Peyer's patch (tissue), 4 donors: ENCODE data around the gene GLP2R. TPM values are rescaled to one million over a fixed set of nuclear protein-coding genes. Genes with fewer than 3 reads are reported as not detected.

Experiments
- DNase-seq, 3 donors: peaks; one replicate each; pipeline ENCODE4 v3.0.0-alpha.2; 2017 to 2019
- H3K27ac ChIP-seq, 4 donors: fragments of 200-600 bp; sonication (generic); one replicate each; pipeline ENCODE4 v1.5.1; 2016 to 2019
- H3K27me3 ChIP-seq, 2 donors: fragments of 200-600 bp; sonication (generic); one replicate each; pipeline ENCODE4 v1.5.1; 2019
- H3K36me3 ChIP-seq, 3 donors: fragments of 200-600 bp; sonication (generic); one replicate each; pipeline ENCODE4 v1.5.1; 2016 to 2019
- H3K4me1 ChIP-seq, 4 donors: fragments of 200-600 bp; sonication (generic); one replicate each; pipeline ENCODE4 v1.5.1; 2016 to 2019
- H3K4me3 ChIP-seq, 4 donors: fragments of 200-600 bp; sonication (generic); 1 replicate in 3 of 4; 2 replicates in 1 of 4; pipeline ENCODE4 v1.5.1; 2016 to 2019; ENCODE audit warnings: mild to moderate bottlenecking in 1 of 4
- H3K9me3 ChIP-seq, 4 donors: fragments of 200-600 bp; sonication (generic); one replicate each; pipeline ENCODE4 v1.5.1; 2016 to 2019; ENCODE audit warnings: mild to moderate bottlenecking in 1 of 4
- POLR2A ChIP-seq, 2 donors: fragments of 450-650 bp; IDR thresholded peaks; one replicate each; pipeline ENCODE4 v1.5.1; 2017; ENCODE audit warnings: antibody characterized with exemption in 2 of 2, mild to moderate bottlenecking in 2 of 2, moderate library complexity in 2 of 2
- total RNA-seq, 4 donors: library from RNA; depleted of rRNA; stranded (reverse); fragments of >200 nt; gene quantifications; one replicate each; pipeline ENCODE4 v1.1.0, GENCODE V29; 2016
- TF ChIP-seq, protein P1 (sequence below), 6 experiments: fragments of 450-650 bp in 4 of 6; fragments of 200-600 bp in 2 of 6; sonication (generic) in 1 of 6; IDR thresholded peaks; one replicate each; pipeline ENCODE4 v1.5.1; 2017 to 2019; ENCODE audit warnings: antibody characterized with exemption in 6 of 6, mild to moderate bottlenecking in 3 of 6, moderate library complexity in 1 of 6

Gene GLP2R
- total RNA-seq, 4 donors from 2014 or later: 7.4 to 94.1 (median 13.8) TPM

DNA sequence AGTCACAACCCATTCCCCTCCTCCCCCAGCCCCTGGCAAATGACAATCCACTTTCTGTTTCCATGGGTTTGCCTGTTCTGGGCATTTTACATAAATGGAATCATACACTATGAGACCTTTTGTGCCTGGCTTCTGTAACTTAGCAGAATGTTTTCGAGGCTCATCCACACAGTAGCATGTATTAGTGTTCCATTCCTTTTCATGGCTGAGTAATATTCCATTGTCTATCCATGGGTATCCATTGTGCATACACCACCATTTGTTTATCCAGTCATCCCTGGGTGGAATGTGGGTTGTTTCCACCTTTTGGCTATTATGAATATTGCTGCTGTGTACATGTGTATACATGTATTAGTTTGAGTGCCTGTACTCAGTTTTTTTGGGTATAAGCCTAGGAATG, 113.0 kb downstream of the GLP2R start:
- Histone ChIP-seq H3K4me3 (no peak overlapping the region), H3K27ac (no peak overlapping the region), H3K4me1 (no peaks in the 10 kb centered on the region), H3K9me3 (peaks cover 0 to 4% (median 1%) of the 10 kb centered on the region in 4 donors), H3K36me3 (peaks cover 0 to 7% (median 0%) of the 10 kb centered on the region in 3 donors), H3K27me3 (no peaks in the 10 kb centered on the region)
- no peak for DNase-seq
- TF ChIP-seq POLR2A (IDR thresholded peaks at IDR 0.05): no peak
- TF ChIP-seq, protein P1, sequence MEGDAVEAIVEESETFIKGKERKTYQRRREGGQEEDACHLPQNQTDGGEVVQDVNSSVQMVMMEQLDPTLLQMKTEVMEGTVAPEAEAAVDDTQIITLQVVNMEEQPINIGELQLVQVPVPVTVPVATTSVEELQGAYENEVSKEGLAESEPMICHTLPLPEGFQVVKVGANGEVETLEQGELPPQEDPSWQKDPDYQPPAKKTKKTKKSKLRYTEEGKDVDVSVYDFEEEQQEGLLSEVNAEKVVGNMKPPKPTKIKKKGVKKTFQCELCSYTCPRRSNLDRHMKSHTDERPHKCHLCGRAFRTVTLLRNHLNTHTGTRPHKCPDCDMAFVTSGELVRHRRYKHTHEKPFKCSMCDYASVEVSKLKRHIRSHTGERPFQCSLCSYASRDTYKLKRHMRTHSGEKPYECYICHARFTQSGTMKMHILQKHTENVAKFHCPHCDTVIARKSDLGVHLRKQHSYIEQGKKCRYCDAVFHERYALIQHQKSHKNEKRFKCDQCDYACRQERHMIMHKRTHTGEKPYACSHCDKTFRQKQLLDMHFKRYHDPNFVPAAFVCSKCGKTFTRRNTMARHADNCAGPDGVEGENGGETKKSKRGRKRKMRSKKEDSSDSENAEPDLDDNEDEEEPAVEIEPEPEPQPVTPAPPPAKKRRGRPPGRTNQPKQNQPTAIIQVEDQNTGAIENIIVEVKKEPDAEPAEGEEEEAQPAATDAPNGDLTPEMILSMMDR (IDR thresholded peaks at IDR 0.05): no peak

DNA sequence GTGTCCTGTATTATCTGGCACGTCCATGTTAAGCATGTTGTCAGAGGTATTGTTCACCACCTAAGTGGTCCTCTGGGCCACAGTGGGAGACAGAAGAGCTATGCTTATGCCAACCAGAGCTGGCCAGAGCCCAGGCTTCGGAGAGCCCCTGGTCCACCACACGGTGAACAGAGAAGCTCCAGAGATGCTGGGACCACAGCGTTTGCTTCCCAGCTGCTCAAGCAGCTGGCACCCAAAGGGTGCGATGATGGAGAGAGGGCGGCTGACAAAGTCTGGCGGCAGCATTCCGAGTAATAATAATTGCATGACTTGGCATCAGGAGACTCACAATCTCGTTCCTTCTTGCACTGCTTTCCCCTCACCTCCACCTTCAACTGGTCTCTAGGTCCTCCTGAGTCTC, 115.1 kb downstream of the GLP2R start:
- H3K36me3 ChIP-seq: peaks cover 0 to 7% (median 0%) of the 10 kb centered on the region in 3 donors
- TF ChIP-seq, protein P1 (IDR thresholded peaks at IDR 0.05): no peak
- H3K27ac ChIP-seq: no peak overlapping the region
- no peak for DNase-seq
- no peaks in the 10 kb centered on the region for H3K4me1 ChIP-seq
- H3K4me3 ChIP-seq: no peak overlapping the region
- no peaks in the 10 kb centered on the region for H3K27me3 ChIP-seq
- H3K9me3 ChIP-seq: peaks cover 0 to 4% (median 1%) of the 10 kb centered on the region in 4 donors

DNA sequence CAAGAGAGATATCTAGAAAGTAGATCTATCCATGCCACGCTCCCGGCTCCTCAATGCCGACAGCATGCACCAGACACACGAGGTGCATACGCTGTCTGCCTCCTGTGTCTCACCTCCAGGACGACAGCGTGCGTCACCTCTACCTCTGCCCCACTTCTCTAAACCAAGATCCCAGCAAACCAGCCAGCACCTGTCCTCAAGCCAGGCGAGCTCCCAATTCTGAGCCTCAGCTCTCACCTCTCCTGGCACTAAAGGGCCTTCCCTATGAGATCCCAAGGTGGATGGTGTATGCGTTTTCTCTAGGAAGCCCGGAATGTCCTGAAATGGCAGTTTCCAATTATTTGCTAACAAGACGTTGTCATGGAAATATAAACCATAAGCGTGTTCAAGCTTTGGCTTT, 115.6 kb downstream of the GLP2R start:
- TF ChIP-seq, protein P1 (IDR thresholded peaks at IDR 0.05): no peak
- no peak for TF ChIP-seq POLR2A (IDR thresholded peaks at IDR 0.05)
- H3K9me3 ChIP-seq: peaks cover 0 to 4% (median 0%) of the 10 kb centered on the region in 4 donors

More for the DNA sequence above, 115.6 kb downstream of the GLP2R start:
- Histone ChIP-seq H3K4me3 (no peak overlapping the region), H3K27ac (no peak overlapping the region), H3K27me3 (no peaks in the 10 kb centered on the region), H3K36me3 (peaks cover 0 to 7% (median 0%) of the 10 kb centered on the region in 3 donors), H3K4me1 (no peaks in the 10 kb centered on the region)
- DNase-seq: no peak

Other genes with a start within 250 kb of the GLP2R start
- not detected for gene CFAP52, start 249.3 kb upstream of the GLP2R start, total RNA-seq
- 10 to 100 TPM in 3 of 4 donors, 1 to 10 TPM in 1; 7.4 to 34.8 (median 21.5) TPM for gene USP43, start 180.4 kb upstream of the GLP2R start, total RNA-seq
- gene DHRS7C, start 34.3 kb upstream of the GLP2R start, total RNA-seq: not detected
- gene GSG1L2, start 3.8 kb upstream of the GLP2R start, total RNA-seq: not detected
- not detected for gene RCVRN, start 79.3 kb downstream of the GLP2R start, total RNA-seq